ENCODE data around the gene LIN7B. TPM values are rescaled to one million over a fixed set of nuclear protein-coding genes. Genes with fewer than 3 reads are reported as not detected.

The LIN7B gene
- total RNA-seq, 1 donor from 2014 or later: not detected

DNA sequence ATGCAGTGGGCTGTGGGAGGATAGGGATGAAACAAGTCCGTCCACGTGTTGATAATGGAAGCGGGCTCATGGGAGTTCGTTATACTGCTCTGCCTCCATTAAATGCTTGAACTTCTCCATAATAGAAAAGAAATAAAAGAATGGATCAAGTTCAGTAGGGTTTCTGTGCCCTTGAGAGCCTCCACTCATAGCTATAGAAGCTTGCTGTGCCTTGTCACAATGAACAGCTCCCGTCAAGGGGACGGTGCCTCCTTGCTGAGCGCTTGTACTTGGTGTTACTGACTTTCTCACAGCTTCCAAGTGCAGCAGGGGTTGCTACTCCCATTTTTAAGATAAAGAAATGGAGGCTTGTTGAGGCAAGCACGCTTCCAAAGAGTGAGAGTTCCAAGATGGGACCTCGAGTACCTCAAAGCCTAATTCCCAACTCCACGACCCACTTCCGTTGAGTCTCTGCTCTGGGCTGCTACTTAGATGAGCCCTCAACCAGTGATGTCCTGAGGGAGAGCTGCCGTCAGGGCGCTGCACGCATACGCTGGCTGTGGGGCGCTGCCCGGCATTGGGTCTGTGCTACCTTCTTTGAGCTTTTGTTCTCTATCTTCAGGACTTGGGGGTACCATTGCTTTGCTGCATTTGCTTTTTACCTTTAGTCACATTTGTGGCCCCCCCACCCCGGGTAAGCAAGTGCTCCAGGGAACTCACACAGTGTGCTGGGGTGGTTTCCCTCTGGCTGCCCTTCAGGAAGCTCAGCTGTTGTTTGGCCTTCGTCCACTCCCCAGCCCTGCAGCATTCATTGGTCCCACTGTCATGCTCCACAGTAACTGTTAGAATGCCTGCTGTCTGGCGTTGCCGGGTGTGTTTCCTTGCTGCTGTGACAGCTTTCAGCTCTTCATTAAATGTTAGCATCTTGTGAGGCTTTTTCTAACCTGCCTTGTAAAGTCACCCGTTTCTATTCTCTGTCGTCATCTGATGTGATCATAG is 19.4 kb upstream of the LIN7B start:
- no peak for DNase-seq (ENCODE audit: low spot score)

DNA sequence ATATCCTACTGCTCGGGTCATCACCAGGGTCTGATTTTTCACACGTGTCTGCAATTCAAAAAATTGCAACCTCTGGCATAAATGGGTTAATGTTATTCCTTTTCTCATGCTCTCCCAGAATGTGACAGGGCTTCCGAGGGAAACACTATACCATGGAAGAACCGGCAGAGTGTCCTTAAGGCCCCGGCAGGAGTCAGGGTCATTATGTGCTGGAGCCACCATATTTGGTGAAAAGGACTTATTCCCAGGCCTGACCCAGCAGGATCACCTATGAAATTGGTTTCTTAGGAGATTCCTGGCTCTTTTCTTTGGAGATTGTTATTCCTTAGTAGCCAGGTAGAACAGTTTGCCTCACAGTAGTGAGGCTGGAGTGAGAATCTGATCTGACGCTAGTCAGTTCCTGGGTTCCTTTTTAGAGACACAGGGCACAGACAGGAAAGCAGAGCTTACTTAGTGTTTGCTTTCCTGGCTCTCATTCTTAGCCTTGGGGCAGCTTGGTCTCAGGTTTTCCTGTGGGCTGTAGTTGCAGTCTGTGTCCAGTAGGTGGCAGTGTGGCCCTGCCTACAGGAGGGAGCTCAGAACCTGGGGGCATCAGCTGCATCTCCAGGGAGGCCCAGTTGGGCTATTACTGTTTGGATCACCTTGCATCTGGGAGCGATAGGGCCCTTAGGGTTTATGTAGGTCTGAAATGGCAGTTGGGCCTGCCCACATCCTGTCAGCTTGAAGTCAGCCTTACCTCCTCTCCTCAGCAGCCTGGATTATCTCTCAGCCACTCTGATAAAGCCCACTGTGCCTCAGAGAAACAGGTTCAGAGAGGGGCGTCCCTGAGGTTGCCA is 16.5 kb upstream of the LIN7B start:
- peak; percentile 82 for DNase-seq (ENCODE audit: low spot score)

DNA sequence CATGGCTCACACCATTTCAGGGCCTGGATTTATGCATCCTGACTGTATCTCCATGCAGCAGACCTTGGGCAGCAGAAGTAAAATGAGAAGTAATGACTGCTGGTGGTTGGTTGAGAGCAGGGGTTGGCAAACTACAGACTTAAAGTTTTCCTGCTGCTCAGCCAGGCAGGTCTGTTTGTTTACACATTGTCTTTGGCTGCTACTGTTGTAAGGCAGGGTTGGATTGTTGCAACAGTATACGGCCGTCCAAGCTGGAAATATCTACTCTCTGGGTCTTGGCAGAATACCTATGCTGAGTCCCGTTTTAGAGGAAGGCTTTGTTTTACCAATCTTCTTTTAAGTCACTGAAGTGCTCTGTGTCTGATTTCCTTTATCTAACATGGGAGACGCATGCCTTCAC is 15.4 kb upstream of the LIN7B start:
- DNase-seq (ENCODE audit: low spot score): no peak

DNA sequence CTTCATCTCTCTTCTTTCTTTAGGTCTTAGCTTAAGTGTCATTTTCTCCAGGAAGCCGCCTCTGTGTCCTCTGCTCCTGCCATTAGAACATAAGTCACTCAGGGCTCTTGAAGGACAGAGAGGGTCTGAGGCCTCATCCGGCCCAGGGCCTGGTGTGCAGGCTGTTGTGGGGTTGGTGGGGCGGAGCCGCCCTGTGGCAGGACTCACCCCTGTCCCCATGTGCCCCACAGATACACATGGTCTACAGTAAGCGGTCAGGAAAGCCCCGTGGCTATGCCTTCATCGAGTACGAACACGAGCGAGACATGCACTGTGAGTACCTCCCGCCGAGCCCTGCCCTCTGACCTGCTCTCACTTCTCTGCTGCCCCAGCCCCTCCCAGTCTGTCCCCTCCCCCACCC is 13.0 kb upstream of the LIN7B start:
- DNase-seq (ENCODE audit: low spot score): no peak

DNA sequence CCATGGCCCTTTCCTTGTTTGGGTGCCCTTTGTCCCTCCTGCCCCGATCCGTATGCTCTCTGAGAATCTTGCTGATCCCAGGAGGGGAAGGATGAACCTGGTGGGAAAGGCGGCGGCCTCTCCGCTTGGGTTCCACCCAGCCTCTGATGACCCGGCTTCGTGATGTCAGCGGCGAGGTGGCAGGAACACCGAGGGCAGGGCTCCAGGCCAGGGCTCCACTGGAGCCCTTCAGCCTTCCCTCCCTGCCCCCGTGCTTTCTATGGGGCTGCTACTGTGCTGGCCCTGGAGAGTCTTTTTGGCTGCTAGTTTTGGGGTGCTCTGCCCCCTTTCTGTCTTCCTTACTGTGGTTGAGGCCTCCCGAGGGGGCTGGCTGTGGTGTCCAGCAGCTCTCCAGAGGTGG is 11.9 kb upstream of the LIN7B start:
- DNase-seq (ENCODE audit: low spot score): no peak

DNA sequence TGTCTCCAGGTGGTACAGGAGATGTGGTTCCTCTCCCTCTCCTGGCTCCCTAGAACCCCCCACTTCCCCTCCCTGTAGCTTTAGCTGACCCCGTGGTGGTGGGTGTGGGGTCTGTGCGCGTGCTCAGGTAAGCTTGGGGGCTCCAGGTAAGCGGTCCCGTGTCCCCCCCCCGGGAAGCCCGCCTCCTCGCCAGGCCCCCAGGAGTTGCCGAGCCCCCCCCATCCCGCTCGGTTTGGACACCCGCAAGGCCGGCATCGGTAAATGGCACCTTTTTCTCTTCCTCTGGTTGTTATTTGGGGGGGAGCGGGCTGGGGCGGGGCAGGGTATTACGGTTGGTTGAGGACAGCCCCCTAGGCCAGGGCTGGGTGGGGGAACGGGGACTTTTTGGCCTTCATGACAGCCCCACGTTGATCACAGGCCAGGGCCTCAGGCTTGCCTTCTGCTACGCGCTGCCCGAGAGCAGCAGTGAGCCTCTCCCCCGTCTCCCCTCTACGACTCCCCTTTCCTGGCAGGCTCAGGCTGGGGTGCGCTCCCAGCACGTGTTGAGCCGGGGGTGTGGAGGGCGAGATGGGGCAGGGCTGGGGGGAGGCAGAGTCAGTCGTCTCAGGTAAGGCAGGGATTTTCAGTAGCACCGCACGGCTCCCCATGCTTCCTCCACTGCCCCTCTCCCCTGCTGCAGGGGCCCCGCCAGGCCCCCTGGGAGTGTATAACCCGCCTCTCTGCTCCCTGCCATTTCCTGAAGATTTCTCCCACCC is 10.7 kb upstream of the LIN7B start:
- peak; percentile 42 for DNase-seq (ENCODE audit: low spot score)

DNA sequence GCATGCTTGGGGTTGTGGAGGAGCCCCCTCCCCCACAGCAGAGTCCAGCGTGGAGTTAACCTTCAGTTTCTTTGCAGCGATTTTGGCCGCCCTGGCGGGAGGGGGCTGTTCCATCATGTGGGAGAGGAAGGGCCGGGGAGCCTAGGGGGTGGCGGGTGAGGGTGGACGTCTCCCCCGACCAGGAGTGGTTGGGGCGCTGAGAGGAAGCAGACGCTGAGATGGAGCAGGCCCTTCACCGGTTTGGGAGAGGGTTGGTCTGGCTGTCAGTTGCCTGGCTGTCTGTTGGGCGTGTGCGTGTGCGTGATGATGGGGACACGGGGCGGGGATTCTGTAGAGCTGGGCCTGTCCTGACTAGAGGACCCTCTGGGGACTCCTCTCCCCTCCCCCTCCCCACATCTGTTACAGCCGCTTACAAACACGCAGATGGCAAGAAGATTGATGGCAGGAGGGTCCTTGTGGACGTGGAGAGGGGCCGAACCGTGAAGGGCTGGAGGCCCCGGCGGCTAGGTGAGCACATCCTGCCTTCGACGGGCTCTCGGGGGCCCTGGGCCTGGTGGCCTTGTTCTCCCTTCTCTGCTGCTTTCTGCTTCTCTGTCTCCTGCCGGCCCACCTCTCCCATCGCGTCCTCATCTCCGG is 9.8 kb upstream of the LIN7B start:
- DNase-seq (ENCODE audit: low spot score): peak; percentile 68

DNA sequence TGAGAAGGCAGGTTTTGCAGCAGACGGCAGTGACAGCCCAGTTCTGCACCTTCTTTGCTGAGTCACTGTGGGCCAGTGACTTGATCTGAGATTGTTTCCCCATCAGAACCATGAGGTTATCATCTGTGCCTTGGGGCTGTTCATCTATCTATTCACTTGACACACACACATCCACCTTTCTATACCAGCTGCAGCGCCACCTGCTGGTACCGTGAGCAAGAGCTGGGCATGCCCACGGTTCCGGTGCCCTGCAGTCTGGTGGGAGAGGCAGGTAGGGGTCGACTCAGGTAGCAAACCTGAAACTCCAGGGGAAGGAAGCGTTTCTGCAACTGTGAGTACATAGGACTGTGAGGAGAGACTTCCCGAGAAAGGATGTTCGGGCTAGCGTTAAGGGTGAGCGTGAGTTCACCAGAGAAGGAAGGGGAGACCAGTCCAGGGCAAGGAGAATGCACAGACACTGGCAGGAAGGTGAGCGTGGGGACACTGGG is 7.5 kb upstream of the LIN7B start:
- peak; percentile 55 for DNase-seq (ENCODE audit: low spot score)

DNA sequence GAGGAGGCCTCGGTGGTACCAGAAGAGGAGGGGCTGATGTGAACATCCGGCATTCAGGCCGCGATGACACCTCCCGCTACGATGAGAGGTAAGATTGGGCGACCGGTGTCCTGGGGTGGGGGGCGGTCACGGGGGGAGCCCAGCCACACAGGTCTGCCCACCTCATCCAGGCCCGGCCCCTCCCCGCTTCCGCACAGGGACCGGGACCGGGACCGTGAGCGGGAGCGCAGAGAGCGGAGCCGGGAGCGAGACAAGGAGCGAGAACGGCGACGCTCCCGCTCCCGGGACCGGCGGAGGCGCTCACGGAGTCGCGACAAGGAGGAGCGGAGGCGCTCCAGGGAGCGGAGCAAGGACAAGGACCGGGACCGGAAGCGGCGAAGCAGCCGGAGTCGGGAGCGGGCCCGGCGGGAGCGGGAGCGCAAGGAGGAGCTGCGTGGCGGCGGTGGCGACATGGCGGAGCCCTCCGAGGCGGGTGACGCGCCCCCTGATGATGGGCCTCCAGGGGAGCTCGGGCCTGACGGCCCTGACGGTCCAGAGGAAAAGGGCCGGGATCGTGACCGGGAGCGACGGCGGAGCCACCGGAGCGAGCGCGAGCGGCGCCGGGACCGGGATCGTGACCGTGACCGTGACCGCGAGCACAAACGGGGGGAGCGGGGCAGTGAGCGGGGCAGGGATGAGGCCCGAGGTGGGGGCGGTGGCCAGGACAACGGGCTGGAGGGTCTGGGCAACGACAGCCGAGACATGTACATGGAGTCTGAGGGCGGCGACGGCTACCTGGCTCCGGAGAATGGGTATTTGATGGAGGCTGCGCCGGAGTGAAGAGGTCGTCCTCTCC is 6.3 kb upstream of the LIN7B start:
- no peak for DNase-seq (ENCODE audit: low spot score)

DNA sequence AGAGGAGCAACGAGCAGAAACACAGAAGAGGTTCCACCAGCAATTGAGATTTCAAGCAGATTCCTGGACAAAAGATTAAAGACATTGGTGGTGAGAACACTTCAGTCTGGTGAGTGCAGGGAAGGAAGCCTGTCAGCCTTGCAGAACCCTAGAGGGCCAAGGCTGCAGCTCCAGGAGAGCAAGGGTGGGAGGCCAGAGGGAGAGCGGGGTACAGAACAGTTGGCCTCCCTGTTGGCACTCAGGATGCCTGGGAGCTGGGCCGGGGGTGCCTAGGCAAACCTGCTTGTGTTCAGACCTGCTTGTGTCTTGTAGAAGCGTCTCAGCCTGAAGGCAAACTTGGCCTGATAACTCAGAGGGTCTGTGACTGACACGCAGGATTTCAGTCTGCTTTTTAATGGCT is 5.1 kb upstream of the LIN7B start:
- DNase-seq (ENCODE audit: low spot score): peak; percentile 54

DNA sequence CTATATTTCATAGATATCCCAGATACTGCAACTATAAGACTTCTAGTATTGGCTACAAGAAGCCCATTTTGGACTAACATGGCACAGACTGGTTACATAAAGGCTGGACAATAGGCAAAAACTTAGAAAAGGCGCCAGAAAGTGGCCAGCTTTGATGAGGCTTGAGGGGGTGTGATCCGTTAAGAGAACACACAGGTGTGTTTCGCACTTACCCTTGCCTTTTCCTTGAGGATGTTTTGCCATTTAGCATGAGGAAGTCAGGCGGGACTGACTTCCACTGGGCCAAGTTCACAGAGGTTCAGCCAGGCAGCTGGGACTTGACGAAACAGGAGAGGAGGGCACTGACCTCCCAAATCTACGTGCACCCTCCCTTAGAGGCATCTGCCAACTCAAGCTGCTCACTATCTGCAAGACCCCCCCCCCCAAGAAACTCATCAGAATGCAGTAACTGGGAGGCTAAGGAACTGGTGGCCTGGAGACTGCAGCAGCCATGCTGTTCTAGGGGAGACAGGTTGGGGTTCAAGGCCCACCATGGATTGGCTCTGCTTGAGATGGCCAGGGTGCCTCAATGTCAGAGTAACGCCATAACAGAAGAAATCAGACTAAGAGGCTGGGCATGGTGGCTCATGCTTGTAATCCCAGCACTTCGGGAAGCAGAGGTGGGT is 4.5 kb upstream of the LIN7B start:
- no peak for DNase-seq (ENCODE audit: low spot score)

DNA sequence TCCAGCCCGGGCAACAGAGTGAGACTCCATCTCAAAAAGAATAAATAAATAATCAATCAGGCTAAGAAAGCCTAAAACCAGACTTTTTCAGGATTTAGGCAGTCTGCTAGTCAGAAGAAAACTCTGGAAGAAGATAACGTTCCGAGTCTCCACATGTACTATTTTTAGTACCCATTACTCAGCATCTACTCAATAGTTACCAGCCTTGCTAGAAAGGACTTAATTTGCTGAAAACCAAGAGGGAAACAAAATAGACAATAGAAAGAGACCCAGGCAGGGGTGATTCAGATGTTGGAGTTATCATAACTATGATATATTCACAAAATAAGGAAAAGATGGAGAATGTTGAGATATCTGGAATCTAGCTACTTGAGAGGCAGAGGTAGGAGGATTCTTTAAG is 3.6 kb upstream of the LIN7B start:
- DNase-seq (ENCODE audit: low spot score): peak; percentile 63

DNA sequence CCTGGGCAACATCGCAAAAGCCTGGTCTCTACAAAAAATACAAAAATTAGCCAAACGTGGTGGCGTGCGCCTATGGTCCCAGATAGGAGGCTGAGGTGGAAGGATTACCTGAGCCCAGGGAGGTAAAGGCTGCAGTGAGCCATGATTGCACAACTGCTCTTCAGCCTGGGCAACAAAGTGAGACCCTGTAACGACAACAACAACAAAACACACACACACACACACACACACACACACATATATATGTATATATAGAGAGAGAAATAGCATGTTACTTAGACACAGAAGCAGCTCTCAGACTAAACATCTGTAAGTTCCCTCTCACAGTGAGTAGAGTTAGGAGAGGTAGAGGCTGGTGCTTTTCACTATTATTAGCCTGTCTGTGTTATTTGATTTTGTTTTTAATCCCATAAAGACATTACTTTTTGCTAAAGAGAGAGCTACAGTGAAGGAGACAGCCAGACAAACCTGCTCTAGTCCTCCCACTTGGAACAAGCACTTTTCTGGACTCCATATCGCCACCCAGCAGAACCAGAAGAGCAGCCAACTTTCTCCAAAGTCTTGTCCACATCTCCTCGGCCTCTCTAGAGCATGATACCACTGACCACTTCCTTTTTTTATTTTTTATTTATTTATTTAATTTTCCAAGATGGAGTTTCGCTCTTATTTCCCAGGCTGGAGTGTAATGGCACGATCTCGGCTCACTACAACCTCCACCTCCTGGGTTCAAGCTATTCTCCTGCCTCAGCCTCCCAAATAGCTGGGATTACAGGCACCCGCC is 2.8 kb upstream of the LIN7B start:
- DNase-seq (ENCODE audit: low spot score): no peak

DNA sequence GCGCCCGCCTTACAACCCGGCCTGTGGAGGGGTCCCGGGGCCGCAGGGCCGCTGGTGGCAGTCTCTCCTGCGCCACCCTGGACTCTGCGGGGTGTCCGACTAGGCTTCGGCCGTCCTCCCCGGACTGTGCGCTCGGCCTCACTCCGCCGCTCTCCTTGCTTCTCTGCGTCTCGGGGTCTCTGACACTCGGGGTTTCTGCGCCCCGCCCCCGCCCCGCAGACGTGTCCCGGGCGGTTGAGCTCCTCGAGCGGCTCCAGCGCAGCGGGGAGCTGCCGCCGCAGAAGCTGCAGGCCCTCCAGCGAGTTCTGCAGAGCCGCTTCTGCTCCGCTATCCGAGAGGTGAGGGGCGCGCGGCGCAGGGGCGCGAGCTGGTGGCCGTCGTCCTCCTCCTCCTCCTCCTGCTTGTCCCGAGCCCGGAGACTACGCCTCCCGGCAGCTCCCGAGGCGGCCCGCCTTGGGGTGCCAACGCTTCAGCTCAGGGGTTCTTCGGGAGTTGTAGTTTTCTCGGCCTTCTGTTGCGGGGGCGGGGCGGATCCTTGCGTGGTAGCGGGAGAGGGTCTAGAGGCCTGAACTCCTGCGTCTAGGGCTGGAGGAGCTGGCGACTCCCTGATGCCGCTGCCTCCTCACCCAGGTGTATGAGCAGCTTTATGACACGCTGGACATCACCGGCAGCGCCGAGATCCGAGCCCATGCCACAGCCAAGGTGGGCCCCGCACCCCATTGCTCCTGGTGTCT is 627 bp downstream of the LIN7B start:
- peak; percentile 80 for DNase-seq (ENCODE audit: low spot score)

DNA sequence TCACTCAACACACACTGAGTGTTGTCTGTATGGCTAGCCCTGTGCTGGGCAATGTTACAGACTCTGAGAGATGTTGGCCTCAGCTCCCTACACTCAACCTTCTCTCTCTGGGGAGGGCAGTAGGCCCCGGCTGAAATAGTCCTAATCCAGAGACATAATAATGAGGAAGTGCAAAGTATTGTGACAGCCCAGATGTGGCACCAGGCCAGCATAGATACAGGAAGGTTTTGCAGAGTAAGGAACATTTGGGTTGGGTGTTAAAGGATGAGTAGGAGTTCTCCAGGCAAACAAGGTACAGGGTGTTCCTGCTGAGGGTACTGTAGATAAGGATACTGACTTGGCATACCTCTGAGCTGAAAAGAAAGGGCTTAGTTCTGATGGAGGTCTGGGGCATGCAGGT is 2.4 kb downstream of the LIN7B start:
- DNase-seq (ENCODE audit: low spot score): no peak

DNA sequence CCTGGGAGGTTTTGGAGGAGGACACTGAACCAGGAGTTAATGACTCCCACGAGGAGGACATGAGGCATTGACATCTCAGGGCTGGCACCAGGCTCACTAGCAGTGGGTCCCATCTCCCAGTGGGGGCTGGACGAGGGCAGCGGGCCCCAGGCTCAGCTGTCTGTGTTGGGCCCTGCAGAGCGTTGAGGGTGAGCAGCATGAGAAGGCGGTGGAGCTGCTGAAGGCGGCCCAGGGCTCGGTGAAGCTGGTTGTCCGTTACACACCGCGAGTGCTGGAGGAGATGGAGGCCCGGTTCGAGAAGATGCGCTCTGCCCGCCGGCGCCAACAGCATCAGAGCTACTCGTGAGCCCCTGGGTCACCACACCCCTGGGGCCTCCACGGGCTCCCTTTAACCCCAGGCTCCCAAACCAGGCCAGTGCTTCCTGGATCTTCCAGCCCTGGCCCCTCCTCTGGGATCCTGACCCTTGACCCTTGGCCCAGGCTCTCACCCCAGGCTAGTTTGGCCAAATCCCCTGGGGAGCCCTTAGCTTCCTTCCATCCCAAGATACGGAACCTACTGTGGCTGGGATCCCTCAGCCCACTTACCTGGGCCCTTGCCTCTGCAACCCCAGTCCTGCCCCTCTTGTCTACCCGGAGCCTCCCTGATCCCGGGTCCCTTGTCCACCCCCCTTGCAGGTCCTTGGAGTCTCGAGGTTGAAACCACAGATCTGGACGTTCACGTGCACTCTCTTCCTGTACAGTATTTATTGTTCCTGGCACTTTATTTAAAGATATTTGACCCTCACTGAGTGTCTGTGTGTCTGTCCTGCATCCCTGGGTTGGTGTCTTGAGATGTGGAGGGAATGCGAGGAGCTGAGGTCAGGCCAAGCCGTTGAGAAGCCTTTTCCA is 3.8 kb downstream of the LIN7B start:
- DNase-seq (ENCODE audit: low spot score): no peak
